HG02981 (cell line): Measurements from ENCODE around the gene MRTFA.

Source experiments
- ATAC-seq: cut with Tn5 transposase; IDR thresholded peaks from one replicate; pipeline ENCODE4 v1.9.1; 2021; ENCODE audit warnings: mild to moderate bottlenecking, moderate library complexity; ENCODE audit not compliant: unreplicated experiment

MRTFA gene

GRCh38 chr22:40367342-40367741 is 269.2 kb downstream of the MRTFA start:
- no peak for ATAC-seq

GRCh38 chr22:40366068-40366467 is 270.5 kb downstream of the MRTFA start:
- no peak for ATAC-seq

- ATAC-seq = no peak
Observed at GRCh38 chr22:40364431-40364830, 272.1 kb downstream of the MRTFA start.

- ATAC-seq = no peak
Observed at GRCh38 chr22:40363059-40363458, 273.5 kb downstream of the MRTFA start.

- no peak for ATAC-seq
Observed at GRCh38 chr22:40361100-40361499, 275.4 kb downstream of the MRTFA start.
